ACC112 (cell line): ENCODE measurements around the gene RASSF7.

Experiments
- H2AFZ ChIP-seq: fragments of 200-600 bp; sonication (generic); one replicate; pipeline ENCODE4 v1.6.0; 2017; ENCODE audit warnings: antibody characterized with exemption, low read length; ENCODE audit not compliant: unreplicated experiment
- H3K27ac ChIP-seq: fragments of 200-600 bp; sonication (generic); 2 replicates; pipeline ENCODE4 v1.5.1; 2014; ENCODE audit warnings: low read depth, mild to moderate bottlenecking, antibody characterized with exemption, low read length, moderate library complexity
- H3K27me3 ChIP-seq: fragments of 200-600 bp; sonication (generic); 2 replicates; pipeline ENCODE4 v1.6.1; 2014; ENCODE audit warnings: mild to moderate bottlenecking, antibody characterized with exemption, low read length, moderate library complexity, mixed read lengths; ENCODE audit not compliant: insufficient read depth
- H3K36me3 ChIP-seq: fragments of 200-600 bp; sonication (generic); 2 replicates; pipeline ENCODE4 v1.6.1; 2016; ENCODE audit warnings: mild to moderate bottlenecking, antibody characterized with exemption, low read length, moderate library complexity, mixed read lengths; ENCODE audit not compliant: insufficient read depth
- H3K4me1 ChIP-seq: fragments of 200-600 bp; sonication (generic); one replicate; pipeline ENCODE4 v1.6.1; 2016; ENCODE audit warnings: low read length, mixed read lengths; ENCODE audit not compliant: insufficient read depth, unreplicated experiment, control insufficient read depth
- H3K4me3 ChIP-seq: fragments of 200-600 bp; sonication (generic); 2 replicates; pipeline ENCODE4 v1.5.1; 2014; ENCODE audit warnings: mild to moderate bottlenecking, low read depth, low read length
- H3K79me2 ChIP-seq: fragments of 200-600 bp; sonication (generic); one replicate; pipeline ENCODE4 v1.6.0; 2016; ENCODE audit warnings: low read length; ENCODE audit not compliant: control insufficient read depth, unreplicated experiment, insufficient read depth

RASSF7 gene

DNA sequence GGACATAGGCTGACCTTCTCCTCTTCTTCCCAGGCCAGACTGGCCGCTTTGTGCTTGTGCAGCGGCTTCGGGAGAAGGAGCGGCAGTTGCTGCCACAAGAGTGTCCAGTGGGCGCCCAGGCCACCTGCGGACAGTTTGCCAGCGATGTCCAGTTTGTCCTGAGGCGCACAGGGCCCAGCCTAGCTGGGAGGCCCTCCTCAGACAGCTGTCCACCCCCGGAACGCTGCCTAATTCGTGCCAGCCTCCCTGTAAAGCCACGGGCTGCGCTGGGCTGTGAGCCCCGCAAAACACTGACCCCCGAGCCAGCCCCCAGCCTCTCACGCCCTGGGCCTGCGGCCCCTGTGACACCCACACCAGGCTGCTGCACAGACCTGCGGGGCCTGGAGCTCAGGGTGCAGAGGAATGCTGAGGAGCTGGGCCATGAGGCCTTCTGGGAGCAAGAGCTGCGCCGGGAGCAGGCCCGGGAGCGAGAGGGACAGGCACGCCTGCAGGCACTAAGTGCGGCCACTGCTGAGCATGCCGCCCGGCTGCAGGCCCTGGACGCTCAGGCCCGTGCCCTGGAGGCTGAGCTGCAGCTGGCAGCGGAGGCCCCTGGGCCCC, 1.4 kb downstream of the RASSF7 start:
- H2AFZ ChIP-seq = no peak overlapping the region
- H3K79me2 ChIP-seq = peaks cover 14% of the 10 kb centered on the region
- H3K36me3 ChIP-seq = no peaks in the 10 kb centered on the region
- peak overlapping the region; percentile 92; the same call in 1 of the 2 replicates for H3K4me3 ChIP-seq
- peaks cover 15% of the 10 kb centered on the region for H3K4me1 ChIP-seq
- no peak overlapping the region for H3K27ac ChIP-seq
- peaks cover 13% of the 10 kb centered on the region for H3K27me3 ChIP-seq

DNA sequence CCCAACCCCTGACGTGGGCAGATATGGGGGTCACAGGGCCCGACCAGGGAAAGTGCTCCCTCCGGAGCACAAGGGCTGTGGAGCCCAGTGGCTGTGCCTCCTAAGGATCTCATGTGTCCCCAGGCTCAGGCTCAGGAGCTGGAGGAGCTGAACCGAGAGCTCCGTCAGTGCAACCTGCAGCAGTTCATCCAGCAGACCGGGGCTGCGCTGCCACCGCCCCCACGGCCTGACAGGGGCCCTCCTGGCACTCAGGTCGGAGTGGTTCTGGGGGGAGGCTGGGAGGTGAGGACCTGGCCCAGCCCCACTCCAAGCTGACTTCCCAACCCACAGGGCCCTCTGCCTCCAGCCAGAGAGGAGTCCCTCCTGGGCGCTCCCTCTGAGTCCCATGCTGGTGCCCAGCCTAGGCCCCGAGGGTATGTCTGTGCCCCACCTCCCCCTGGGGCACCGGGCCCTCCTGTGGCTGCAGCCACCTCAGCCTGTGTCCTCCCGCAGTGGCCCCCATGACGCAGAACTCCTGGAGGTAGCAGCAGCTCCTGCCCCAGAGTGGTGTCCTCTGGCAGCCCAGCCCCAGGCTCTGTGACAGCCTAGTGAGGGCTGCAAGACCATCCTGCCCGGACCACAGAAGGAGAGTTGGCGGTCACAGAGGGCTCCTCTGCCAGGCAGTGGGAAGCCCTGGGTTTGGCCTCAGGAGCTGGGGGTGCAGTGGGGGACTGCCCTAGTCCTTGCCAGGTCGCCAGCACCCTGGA, 2.5 kb downstream of the RASSF7 start:
- Histone ChIP-seq H3K36me3 (no peaks in the 10 kb centered on the region), H3K79me2 (peaks cover 25% of the 10 kb centered on the region), H3K4me3 (no peak overlapping the region), H2AFZ (no peak overlapping the region), H3K27me3 (peaks cover 2% of the 10 kb centered on the region; the same call in 1 of the 2 replicates), H3K4me1 (peaks cover 16% of the 10 kb centered on the region), H3K27ac (no peak overlapping the region)

DNA sequence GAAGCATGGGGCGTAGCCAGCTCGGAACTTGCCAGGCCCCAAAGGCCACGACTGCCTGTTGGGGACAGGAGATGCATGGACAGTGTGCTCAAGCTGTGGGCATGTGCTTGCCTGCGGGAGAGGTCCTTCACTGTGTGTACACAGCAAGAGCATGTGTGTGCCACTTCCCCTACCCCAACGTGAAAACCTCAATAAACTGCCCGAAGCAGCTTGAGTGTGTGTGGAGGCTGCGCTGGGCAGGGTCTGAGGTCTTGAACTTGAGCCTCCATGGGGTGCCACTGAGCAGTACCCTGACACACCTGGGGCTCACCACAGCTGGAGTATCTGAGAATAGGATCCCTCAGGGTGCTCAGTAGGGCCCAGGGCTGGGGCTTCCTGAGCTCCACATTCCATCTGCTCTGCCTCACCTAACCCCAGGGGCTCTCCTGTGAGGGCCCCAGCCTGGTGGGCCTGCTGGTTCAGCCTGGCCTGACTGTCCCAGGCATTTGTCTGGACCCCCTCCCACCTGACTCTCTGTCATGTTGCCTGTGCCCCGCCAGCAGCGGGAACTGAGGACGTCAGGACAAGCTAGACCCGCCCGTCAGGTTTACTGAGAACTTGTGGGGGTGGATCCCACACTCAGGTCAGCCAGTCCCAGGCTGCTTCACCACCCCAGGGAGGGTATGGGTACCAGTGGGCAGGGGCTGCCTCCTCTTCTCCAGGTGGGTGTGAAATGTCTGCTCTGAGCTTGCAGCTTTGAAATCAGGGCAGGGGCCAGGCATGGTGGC, 3.2 kb downstream of the RASSF7 start:
- no peaks in the 10 kb centered on the region for H3K27me3 ChIP-seq
- H3K79me2 ChIP-seq = peaks cover 28% of the 10 kb centered on the region
- no peak overlapping the region for H3K4me3 ChIP-seq
- no peaks in the 10 kb centered on the region for H3K36me3 ChIP-seq
- H3K4me1 ChIP-seq = peaks cover 17% of the 10 kb centered on the region
- H2AFZ ChIP-seq = no peak overlapping the region
- H3K27ac ChIP-seq = no peak overlapping the region

DNA sequence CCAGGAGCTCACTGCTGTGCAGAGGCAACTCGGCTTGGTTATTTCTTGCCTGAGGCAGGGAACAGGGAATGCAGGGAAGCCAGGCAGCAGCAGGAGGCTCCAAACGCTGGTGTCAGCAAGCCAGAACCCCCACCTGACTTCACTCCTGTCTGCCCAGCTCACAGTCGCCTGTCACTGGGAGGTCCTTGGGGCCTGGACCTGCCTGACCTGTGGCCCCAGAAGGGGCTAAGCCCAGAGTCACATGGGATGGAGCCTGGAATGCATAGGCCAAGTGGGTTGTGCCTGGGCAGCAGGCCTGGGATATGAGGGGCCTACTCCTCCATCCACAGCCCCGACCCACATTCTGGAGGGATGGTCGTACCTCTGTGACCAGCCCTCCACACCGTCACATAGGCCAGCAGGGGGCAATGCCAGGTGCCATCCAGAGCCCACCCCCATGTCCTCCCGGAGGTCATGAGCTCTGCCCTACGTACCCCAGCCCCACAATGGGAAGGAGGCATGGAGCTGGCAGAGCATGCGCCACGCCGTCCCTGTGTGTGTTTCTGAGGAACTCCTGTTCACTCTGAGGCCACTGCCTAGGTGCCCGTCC, 5.2 kb downstream of the RASSF7 start:
- peaks cover 25% of the 10 kb centered on the region for H3K4me1 ChIP-seq
- no peak overlapping the region for H3K4me3 ChIP-seq
- H3K79me2 ChIP-seq = peaks cover 28% of the 10 kb centered on the region
- H3K27ac ChIP-seq = no peak overlapping the region
- no peaks in the 10 kb centered on the region for H3K27me3 ChIP-seq
- H2AFZ ChIP-seq = no peak overlapping the region
- no peaks in the 10 kb centered on the region for H3K36me3 ChIP-seq

DNA sequence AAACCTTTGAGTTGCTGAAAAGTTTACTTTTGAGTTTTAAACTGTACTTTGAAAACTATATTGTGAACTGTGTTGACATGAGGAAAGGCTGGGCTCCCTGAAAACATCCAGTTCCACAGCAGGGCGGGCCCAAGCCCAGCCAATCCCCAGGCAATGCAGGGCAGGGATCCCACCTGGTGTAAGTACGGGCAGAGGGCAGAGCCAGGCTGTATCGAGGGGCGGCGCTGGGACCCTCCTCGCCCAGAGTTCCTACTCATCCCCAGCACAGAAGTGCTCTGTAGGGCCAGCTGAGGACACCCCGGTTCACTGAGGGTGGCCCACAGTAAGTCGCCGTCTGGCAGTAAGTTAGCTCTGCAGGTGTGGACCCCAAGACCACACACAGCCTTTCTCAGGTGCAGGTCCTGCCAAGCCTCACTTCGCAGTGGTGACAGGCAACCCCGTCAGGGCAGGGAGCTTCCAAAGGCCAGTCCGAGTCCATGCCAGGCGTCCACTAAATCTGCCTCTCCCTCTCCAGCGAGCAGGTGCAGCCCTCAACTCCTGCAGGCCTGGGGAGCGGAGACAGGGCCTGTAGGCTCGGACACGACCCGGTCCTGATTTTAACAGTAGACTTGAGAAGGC, 6.3 kb downstream of the RASSF7 start:
- Histone ChIP-seq H3K4me3 (peak overlapping the region; percentile 95), H3K4me1 (peaks cover 20% of the 10 kb centered on the region), H2AFZ (no peak overlapping the region), H3K27ac (no peak overlapping the region), H3K79me2 (peaks cover 28% of the 10 kb centered on the region), H3K36me3 (no peaks in the 10 kb centered on the region), H3K27me3 (no peaks in the 10 kb centered on the region)

DNA sequence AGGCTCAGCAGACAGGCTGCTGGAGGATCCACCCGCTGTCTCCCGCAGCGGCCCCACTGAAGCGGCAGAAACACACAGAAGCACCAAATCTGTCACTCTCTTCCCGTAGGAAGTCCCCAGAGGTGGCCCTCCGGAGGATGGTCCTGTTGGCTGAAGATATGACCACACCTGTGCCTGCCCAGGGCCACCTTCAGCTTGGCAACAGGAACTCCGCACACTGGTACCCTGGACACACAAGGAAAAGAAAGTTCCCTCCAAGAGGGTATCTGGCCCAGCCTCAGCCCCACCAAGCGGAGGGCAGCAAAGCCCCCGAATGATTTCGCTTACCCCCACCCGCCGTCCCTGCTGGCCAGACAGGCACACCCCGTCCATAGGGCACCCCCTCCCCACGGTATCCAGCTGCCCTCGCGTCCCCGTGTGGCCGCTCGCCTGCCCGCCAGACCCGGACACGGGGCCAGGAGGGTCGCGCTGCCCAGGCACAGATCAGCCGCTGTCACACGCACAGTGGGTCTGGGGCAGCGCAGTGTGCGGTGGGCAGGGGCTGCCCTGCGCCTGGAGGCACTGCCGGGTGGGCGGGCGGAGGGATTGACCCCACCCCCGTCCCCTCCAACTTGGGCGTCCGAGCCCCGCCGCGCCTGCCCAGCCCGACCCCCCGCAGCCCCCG, 7.0 kb downstream of the RASSF7 start:
- H3K27me3 ChIP-seq = no peaks in the 10 kb centered on the region
- peak overlapping the region; percentile 68 for H2AFZ ChIP-seq
- peaks cover 28% of the 10 kb centered on the region for H3K79me2 ChIP-seq
- no peaks in the 10 kb centered on the region for H3K36me3 ChIP-seq
- peak overlapping the region; percentile 95 for H3K4me3 ChIP-seq
- peak overlapping the region; percentile 50 for H3K27ac ChIP-seq
- H3K4me1 ChIP-seq = peaks cover 20% of the 10 kb centered on the region

DNA sequence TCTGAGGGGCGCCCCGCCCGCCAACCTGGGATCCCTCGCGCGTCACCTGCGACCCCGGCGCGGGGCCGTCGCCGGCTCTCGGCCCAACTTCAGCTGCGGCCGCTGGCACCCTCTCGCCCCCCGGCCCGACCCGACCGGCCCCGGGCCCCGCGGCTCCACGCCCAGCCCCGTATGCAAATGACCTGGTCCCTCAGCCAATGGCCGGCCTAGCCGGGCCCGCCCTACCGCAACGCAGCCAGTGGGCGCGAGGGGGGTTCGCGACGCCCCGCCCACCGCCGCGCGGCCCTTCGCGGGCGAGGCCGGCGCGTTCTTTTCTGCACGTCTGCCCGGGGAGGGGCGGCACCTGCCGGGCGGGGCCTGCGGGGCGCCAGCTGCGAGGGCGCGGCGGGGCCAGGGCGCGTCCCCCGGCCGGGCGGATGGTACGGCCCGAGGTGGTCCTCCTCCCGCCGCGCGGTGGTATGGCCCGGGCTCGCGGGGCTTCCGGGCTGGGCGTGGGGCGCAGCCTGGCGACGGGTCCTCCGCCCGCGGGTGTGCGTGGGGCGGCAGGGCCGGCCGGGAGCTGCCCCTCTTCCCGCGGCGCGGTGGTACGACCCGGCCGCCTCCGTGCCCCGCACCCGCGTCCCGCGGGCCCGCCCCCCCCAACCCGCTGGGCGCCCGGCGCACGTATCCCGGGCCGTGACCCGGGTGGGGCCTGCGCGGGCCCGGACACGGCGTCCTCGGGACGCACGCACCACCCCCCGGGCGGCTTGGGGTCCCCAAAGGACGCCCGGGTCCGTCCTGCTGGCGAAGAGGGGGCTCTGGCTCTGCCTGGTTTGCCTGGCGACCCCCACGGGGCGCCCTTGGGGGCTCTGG, 7.8 kb downstream of the RASSF7 start:
- Histone ChIP-seq H2AFZ (peak overlapping the region; percentile 68), H3K4me1 (peaks cover 20% of the 10 kb centered on the region), H3K36me3 (no peaks in the 10 kb centered on the region), H3K27me3 (no peaks in the 10 kb centered on the region), H3K4me3 (peak overlapping the region; percentile 95), H3K27ac (peak overlapping the region; percentile 55), H3K79me2 (peaks cover 28% of the 10 kb centered on the region)

DNA sequence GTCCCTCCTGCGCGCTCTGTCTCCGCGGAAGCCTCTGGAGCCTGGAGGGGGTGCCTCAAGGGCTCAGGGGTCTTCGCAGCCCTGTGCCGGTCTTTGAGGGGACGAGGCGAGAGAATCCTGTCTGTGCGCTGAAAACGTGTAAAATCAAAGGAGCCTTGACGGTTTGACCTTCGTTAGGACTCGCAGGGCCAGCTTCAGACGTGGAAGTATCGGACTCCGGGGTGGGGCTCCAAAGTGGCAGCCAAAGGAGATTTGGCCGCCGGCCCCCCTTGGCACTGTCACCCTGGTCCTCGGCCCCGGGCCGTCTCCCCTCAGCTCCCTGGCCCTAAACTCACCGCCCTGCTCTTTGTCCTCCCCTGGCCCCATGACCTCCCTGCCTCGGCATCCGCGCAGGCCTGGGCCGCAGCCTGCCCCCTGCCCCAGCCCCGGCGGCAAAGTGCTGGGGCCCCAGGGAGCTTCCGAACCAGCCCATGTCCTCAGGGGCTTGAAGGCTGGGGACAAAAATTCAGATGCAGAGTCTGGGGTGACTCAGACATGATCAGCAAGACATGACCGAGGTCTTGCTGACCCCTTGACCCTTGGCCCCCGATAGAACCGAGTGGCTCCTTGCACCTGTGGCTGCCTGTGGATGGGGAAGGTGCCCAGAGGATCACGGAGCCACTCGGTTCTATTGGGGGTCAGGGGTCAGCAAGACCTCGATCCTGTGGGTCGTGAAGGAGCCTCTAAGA, 8.6 kb downstream of the RASSF7 start:
- H3K27ac ChIP-seq = peak overlapping the region; percentile 55
- no peaks in the 10 kb centered on the region for H3K36me3 ChIP-seq
- peak overlapping the region; percentile 14 for H2AFZ ChIP-seq
- peak overlapping the region; percentile 95 for H3K4me3 ChIP-seq
- no peaks in the 10 kb centered on the region for H3K27me3 ChIP-seq
- H3K4me1 ChIP-seq = peaks cover 20% of the 10 kb centered on the region
- H3K79me2 ChIP-seq = peaks cover 28% of the 10 kb centered on the region

DNA sequence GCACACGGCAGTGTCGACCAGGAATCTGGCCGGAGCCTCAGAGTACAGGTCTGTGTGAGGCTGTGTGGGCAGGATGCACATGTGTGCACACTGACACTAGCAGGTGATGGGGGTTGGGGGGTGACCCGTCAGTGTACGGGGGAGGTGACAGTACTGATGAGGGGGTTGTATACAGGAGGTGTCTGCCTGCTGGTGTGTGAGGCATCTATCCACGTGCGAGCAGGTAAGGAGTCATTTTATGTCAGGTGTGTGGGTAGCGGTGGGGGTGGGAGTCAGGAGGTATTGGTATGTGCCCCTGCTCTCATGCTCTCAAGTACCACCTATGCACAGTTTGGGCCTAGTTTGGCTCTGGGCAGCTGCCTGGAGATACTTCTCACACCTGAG, 11.0 kb downstream of the RASSF7 start:
- peaks cover 19% of the 10 kb centered on the region for H3K79me2 ChIP-seq
- H3K4me3 ChIP-seq = no peak overlapping the region
- H3K4me1 ChIP-seq = peaks cover 17% of the 10 kb centered on the region
- no peaks in the 10 kb centered on the region for H3K36me3 ChIP-seq
- H2AFZ ChIP-seq = no peak overlapping the region
- H3K27ac ChIP-seq = no peak overlapping the region
- H3K27me3 ChIP-seq = no peaks in the 10 kb centered on the region
